ENCODE data around the gene JMJD1C.

GRCh38 chr10:63204667-63205391 lies 260.9 kb downstream of the JMJD1C start:
- TF ChIP-seq CTCF (IDR thresholded peaks at IDR 0.05) (no peak), EZH2 (IDR thresholded peaks at IDR 0.05) (no peak), EZH2phosphoT487 (IDR thresholded peaks at IDR 0.05) (no peak)
